ENCODE results near the gene LRRC56. TPM values are rescaled to one million over a fixed set of nuclear protein-coding genes. Genes with fewer than 3 reads are reported as not detected.

The LRRC56 gene
- total and polyA plus RNA-seq, 9 of the 15 experiments (the other 6 are each of a cell fraction or from before 2014, with no cell fraction given), result 0.03 to 4.5 (median 1.0) TPM; not detected in 1

DNA sequence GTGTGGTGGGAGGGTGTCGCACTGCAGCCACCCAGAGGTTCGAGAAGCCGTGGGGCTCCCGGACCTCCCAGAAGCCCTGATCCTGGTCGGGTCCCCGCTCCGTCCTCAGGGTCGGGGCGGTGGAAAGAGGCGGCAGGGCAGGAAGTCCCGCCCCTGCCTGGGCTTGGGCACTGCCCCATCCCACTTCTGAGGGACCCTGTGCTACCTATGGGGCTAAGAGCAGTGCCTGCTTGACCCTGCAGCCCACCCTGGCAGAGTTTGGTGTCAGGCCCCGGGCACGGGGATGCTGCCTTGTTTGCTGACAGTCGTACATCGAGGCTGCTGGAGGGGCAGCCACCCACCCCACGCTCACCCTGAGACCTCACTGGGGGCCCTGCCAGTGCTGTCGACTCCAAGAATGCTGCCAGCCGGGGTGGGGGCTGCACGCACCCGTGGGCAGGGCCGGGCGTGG is 49.7 kb upstream of the LRRC56 start:
- Histone ChIP-seq H3K9ac (ENCODE audit: insufficient read depth in 1 of 2, low read depth in 2 of 2, low read length in 2 of 2) (0 out of 4 replicates have a peak overlapping the region, but pooled peaks of 1 of the 2 experiments have one; percentile 4), H3K79me2 (ENCODE audit: control insufficient read depth, insufficient read depth, low read length) (peaks cover 16% of the 10 kb centered on the region), H3K27me3 (ENCODE audit: control insufficient read depth in 2 of 2, insufficient read depth in 2 of 2, low read length in 2 of 2) (no peaks in the 10 kb centered on the region), H3K4me3 (no peak overlapping the region), H3K27ac (ENCODE audit: extremely low read depth, low read depth, low read length) (no peak overlapping the region), H3K9me3 (replicated peaks; ENCODE audit: control insufficient read depth, insufficient read depth, low read depth, low read length) (peaks cover 6% of the 10 kb centered on the region), H3K4me1 (replicated peaks in 1 of 2; ENCODE audit: control insufficient read depth in 2 of 2, insufficient read depth in 2 of 2, low read length in 2 of 2) (peaks cover 0 to 25% of the 10 kb centered on the region in 2 experiments; a peak in 2 of 5 replicates), H4K20me1 (replicated peaks; ENCODE audit: control insufficient read depth, insufficient read depth, low read length) (no peaks in the 10 kb centered on the region), H3K4me2 (ENCODE audit: insufficient read depth, low read length) (no peak overlapping the region), H3K9me1 (ENCODE audit: control insufficient read depth, insufficient read depth, low read length) (no peaks in the 10 kb centered on the region), H2AFZ (ENCODE audit: low read depth, low read length) (no peak overlapping the region), H3K36me3 (ENCODE audit: control insufficient read depth, insufficient read depth, low read length) (peaks cover 54% of the 10 kb centered on the region; the same call in 2 of the 3 replicates)
- TF ChIP-seq ZEB2 (IDR thresholded peaks at IDR 0.05) (no peak), EHMT2 (IDR thresholded peaks at IDR 0.05) (no peak), BRCA1 (IDR thresholded peaks at IDR 0.05) (no peak), BRCA1 (CRISPR knock-in tag; IDR thresholded peaks at IDR 0.05) (no peak), ZNF263 (CRISPR knock-in tag; IDR thresholded peaks at IDR 0.05; ENCODE audit: borderline replicate concordance) (no peak), MEF2A (IDR thresholded peaks at IDR 0.05; ENCODE audit: control insufficient read depth, low read depth, low read length) (no peak), RBBP5 (IDR thresholded peaks at IDR 0.05; ENCODE audit: borderline replicate concordance, insufficient read depth, low read length, poor library complexity, severe bottlenecking) (no peak), RFX7 (CRISPR knock-in tag; IDR thresholded peaks at IDR 0.05) (no peak), THAP7 (CRISPR knock-in tag; IDR thresholded peaks at IDR 0.05) (no peak), EWSR1 (IDR thresholded peaks at IDR 0.05; ENCODE audit: borderline replicate concordance, low read depth, partially characterized antibody) (no peak), HINFP (tag; conservative IDR thresholded peaks at IDR 0.05; ENCODE audit: low read depth) (no peak), GTF2A2 (tag; IDR thresholded peaks at IDR 0.05) (no peak), GABPA (tag; conservative IDR thresholded peaks at IDR 0.05; ENCODE audit: low read depth) (no peak), ZBTB17 (CRISPR knock-in tag; IDR thresholded peaks at IDR 0.05) (no peak), GTF2E2 (tag; IDR thresholded peaks at IDR 0.05) (no peak), ZC3H8 (IDR thresholded peaks at IDR 0.05) (no peak), TBL1XR1 (IDR thresholded peaks at IDR 0.05; ENCODE audit: low read length in 2 of 2) (no peak)
- ATAC-seq (no peak), DNase-seq (ENCODE audit: extremely low read depth in 1 of 4, low spot score in 3 of 4) (no peak), FAIRE-seq (no peak)
- 95% methylated on average over 21 of the region's 22 CpGs for whole genome bisulfite sequencing (ENCODE audit: insufficient coverage, low coverage, missing lambda C conversion rate)
- in situ Hi-C loops (cut with MboI), result no loop called here
- BruUV-seq (replicated peaks), result no TSS peak
- ChIA-PET POLR2A (interaction anchor here (0.6 to 0.7 kb wide), 2 partner anchors 25 to 40 kb away, joined by 3 read pairs; no protein-coding TSS in a partner anchor), CTCF (ENCODE audit: low intra/inter-chr PET ratio) (no interaction called here)
- intact Hi-C loops (cut with micrococcal nuclease), result no loop called here
